GM19463 (cell line): ENCODE results near the gene MADCAM1.
"Not testable (repeated sequence)": the region's sequence is repeated elsewhere in the genome, so short reads cannot be mapped to it uniquely, and the experiment has no call there.

Experiments used
- ATAC-seq: cut with Tn5 transposase; IDR thresholded peaks from one replicate; pipeline ENCODE4 v1.9.1; 2021; ENCODE audit warnings: mild to moderate bottlenecking, moderate library complexity; ENCODE audit not compliant: unreplicated experiment

MADCAM1 gene

GRCh38 chr19:465056-465816 is 31.1 kb upstream of the MADCAM1 start:
- ATAC-seq = no peak

GRCh38 chr19:467554-467953 is 28.7 kb upstream of the MADCAM1 start:
- ATAC-seq = no peak

- ATAC-seq = no peak
These were observed 27.6 kb upstream of the MADCAM1 start for GRCh38 chr19:468587-469256.

- no peak for ATAC-seq
These were observed 26.5 kb upstream of the MADCAM1 start for GRCh38 chr19:469833-470232.

- ATAC-seq = no peak
These were observed 25.6 kb upstream of the MADCAM1 start for GRCh38 chr19:470701-471100.

- no peak for ATAC-seq
These were observed 24.1 kb upstream of the MADCAM1 start for GRCh38 chr19:472005-472858.

- no peak for ATAC-seq
These were observed 21.9 kb upstream of the MADCAM1 start for GRCh38 chr19:474126-475078.

GRCh38 chr19:475360-475759 is 20.9 kb upstream of the MADCAM1 start:
- no peak for ATAC-seq

- ATAC-seq = no peak
These were observed 17.9 kb upstream of the MADCAM1 start for GRCh38 chr19:478236-478903.

- ATAC-seq = no peak
These were observed 17.3 kb upstream of the MADCAM1 start for GRCh38 chr19:478976-479375.

GRCh38 chr19:480016-480855 is 16.1 kb upstream of the MADCAM1 start:
- no peak for ATAC-seq

GRCh38 chr19:481100-481499 is 15.2 kb upstream of the MADCAM1 start:
- ATAC-seq = not testable (repeated sequence)

- no peak for ATAC-seq
These were observed 13.9 kb upstream of the MADCAM1 start for GRCh38 chr19:482186-483041.

- no peak for ATAC-seq
These were observed 12.8 kb upstream of the MADCAM1 start for GRCh38 chr19:483332-484072.

- ATAC-seq = no peak
These were observed 11.8 kb upstream of the MADCAM1 start for GRCh38 chr19:484494-484893.

- no peak for ATAC-seq
These were observed 11.2 kb upstream of the MADCAM1 start for GRCh38 chr19:485077-485476.

GRCh38 chr19:485583-486236 is 10.6 kb upstream of the MADCAM1 start:
- no peak for ATAC-seq
